Activated T-helper 2 cell treated with anti-CD3 and anti-CD28 coated beads, Interferon-gamma antibody, Interleukin-2, Interleukin-4, amounts not matched to agents 10 μg/mL and 5 μg/mL and 100 μg/mL, durations not matched to agents 14 hours and 24 hours and 36 hours (primary cell): ENCODE measurements around the gene C14orf180. TPM values are rescaled to one million over a fixed set of nuclear protein-coding genes. Genes with fewer than 3 reads are reported as not detected.

ENCODE experiments used
- DNase-seq: peaks from one replicate; pipeline ENCODE4 v3.0.0; 2021; ENCODE audit warnings: low spot score
- H3K27ac Mint-ChIP-seq: one replicate; pipeline ENCODE4 v1.8.0; 2021; ENCODE audit warnings: mixed read lengths
- H3K27me3 Mint-ChIP-seq: one replicate; pipeline ENCODE4 v1.8.0; 2021; ENCODE audit warnings: low read depth, mixed read lengths
- H3K36me3 Mint-ChIP-seq: one replicate; pipeline ENCODE4 v1.8.0; 2021; ENCODE audit warnings: low read depth, mixed read lengths
- H3K4me1 Mint-ChIP-seq: one replicate; pipeline ENCODE4 v1.8.0; 2021; ENCODE audit warnings: low read depth, mixed read lengths
- H3K4me3 Mint-ChIP-seq: one replicate; pipeline ENCODE4 v1.8.0; 2021; ENCODE audit warnings: low read depth, mild to moderate bottlenecking, moderate library complexity, mixed read lengths
- H3K9me3 Mint-ChIP-seq: one replicate; pipeline ENCODE4 v1.8.0; 2021; ENCODE audit warnings: mixed read lengths
- intact Hi-C: fragments of 100-400 bp; cut with micrococcal nuclease; formaldehyde crosslinking; loops from one replicate; pipeline ENCODE4 v1.15.1; 2023
- total RNA-seq: library from RNA; stranded (reverse); gene quantifications from 2 replicates; pipeline ENCODE4 v1.2.3, GENCODE V29; 2022

The C14orf180 gene
- total RNA-seq, 1 donor from 2014 or later = not detected

- Mint-ChIP-seq H3K4me1 (no peaks in the 10 kb centered on the region), H3K27me3 (no peaks in the 10 kb centered on the region), H3K9me3 (no peaks in the 10 kb centered on the region), H3K36me3 (no peaks in the 10 kb centered on the region), H3K4me3 (no peak overlapping the region), H3K27ac (no peak overlapping the region)
- intact Hi-C loops = no loop called here
- no peak for DNase-seq
Observed at GRCh38 chr14:104553166-104554087, 26.1 kb upstream of the C14orf180 start.

GRCh38 chr14:104554088-104554607, 25.4 kb upstream of the C14orf180 start:
- H3K4me3 Mint-ChIP-seq = no peak overlapping the region
- H3K36me3 Mint-ChIP-seq = no peaks in the 10 kb centered on the region
- no peak overlapping the region for H3K27ac Mint-ChIP-seq
- no peak for DNase-seq
- H3K4me1 Mint-ChIP-seq = no peaks in the 10 kb centered on the region
- no peaks in the 10 kb centered on the region for H3K9me3 Mint-ChIP-seq
- H3K27me3 Mint-ChIP-seq = no peaks in the 10 kb centered on the region
- intact Hi-C loops = no loop called here

- Mint-ChIP-seq H3K36me3 (no peaks in the 10 kb centered on the region), H3K27ac (no peak overlapping the region), H3K4me1 (no peaks in the 10 kb centered on the region), H3K27me3 (no peaks in the 10 kb centered on the region), H3K9me3 (no peaks in the 10 kb centered on the region), H3K4me3 (no peak overlapping the region)
- no peak for DNase-seq
- intact Hi-C loops = no loop called here
Observed at GRCh38 chr14:104554608-104555429, 24.7 kb upstream of the C14orf180 start.

- Mint-ChIP-seq H3K9me3 (no peaks in the 10 kb centered on the region), H3K27ac (no peak overlapping the region), H3K4me1 (no peaks in the 10 kb centered on the region), H3K36me3 (no peaks in the 10 kb centered on the region), H3K27me3 (no peaks in the 10 kb centered on the region), H3K4me3 (no peak overlapping the region)
- DNase-seq = no peak
- intact Hi-C loops = no loop called here
Observed at GRCh38 chr14:104555430-104556255, 23.9 kb upstream of the C14orf180 start.

- H3K4me1 Mint-ChIP-seq = no peaks in the 10 kb centered on the region
- H3K27ac Mint-ChIP-seq = no peak overlapping the region
- H3K27me3 Mint-ChIP-seq = no peaks in the 10 kb centered on the region
- no peak overlapping the region for H3K4me3 Mint-ChIP-seq
- intact Hi-C loops = no loop called here
- no peaks in the 10 kb centered on the region for H3K36me3 Mint-ChIP-seq
- DNase-seq = no peak
- H3K9me3 Mint-ChIP-seq = no peaks in the 10 kb centered on the region
Observed at GRCh38 chr14:104556256-104557021, 23.1 kb upstream of the C14orf180 start.

GRCh38 chr14:104557086-104557485, 22.5 kb upstream of the C14orf180 start:
- Mint-ChIP-seq H3K9me3 (no peaks in the 10 kb centered on the region), H3K36me3 (no peaks in the 10 kb centered on the region), H3K27me3 (no peaks in the 10 kb centered on the region), H3K27ac (no peak overlapping the region), H3K4me3 (no peak overlapping the region), H3K4me1 (no peaks in the 10 kb centered on the region)
- no peak for DNase-seq
- intact Hi-C loops = no loop called here

GRCh38 chr14:104557766-104558165, 21.8 kb upstream of the C14orf180 start:
- intact Hi-C loops = no loop called here
- H3K4me3 Mint-ChIP-seq = no peak overlapping the region
- H3K27me3 Mint-ChIP-seq = no peaks in the 10 kb centered on the region
- no peaks in the 10 kb centered on the region for H3K9me3 Mint-ChIP-seq
- H3K36me3 Mint-ChIP-seq = no peaks in the 10 kb centered on the region
- no peak overlapping the region for H3K27ac Mint-ChIP-seq
- H3K4me1 Mint-ChIP-seq = no peaks in the 10 kb centered on the region
- no peak for DNase-seq

GRCh38 chr14:104558231-104559027, 21.1 kb upstream of the C14orf180 start:
- intact Hi-C loops = no loop called here
- no peaks in the 10 kb centered on the region for H3K36me3 Mint-ChIP-seq
- H3K4me1 Mint-ChIP-seq = no peaks in the 10 kb centered on the region
- no peak overlapping the region for H3K4me3 Mint-ChIP-seq
- H3K27ac Mint-ChIP-seq = no peak overlapping the region
- no peaks in the 10 kb centered on the region for H3K27me3 Mint-ChIP-seq
- DNase-seq = no peak
- H3K9me3 Mint-ChIP-seq = no peaks in the 10 kb centered on the region

- intact Hi-C loops = no loop called here
- no peak for DNase-seq
- Mint-ChIP-seq H3K4me3 (no peak overlapping the region), H3K36me3 (no peaks in the 10 kb centered on the region), H3K9me3 (no peaks in the 10 kb centered on the region), H3K4me1 (no peaks in the 10 kb centered on the region), H3K27me3 (no peaks in the 10 kb centered on the region), H3K27ac (no peak overlapping the region)
Observed at GRCh38 chr14:104559028-104559803, 20.3 kb upstream of the C14orf180 start.

GRCh38 chr14:104559804-104560585, 19.6 kb upstream of the C14orf180 start:
- Mint-ChIP-seq H3K9me3 (no peaks in the 10 kb centered on the region), H3K27me3 (no peaks in the 10 kb centered on the region), H3K36me3 (no peaks in the 10 kb centered on the region), H3K4me3 (no peak overlapping the region), H3K27ac (no peak overlapping the region), H3K4me1 (no peaks in the 10 kb centered on the region)
- intact Hi-C loops = loop anchor here (5.0 kb wide), 1 partner anchor 423 kb away; the partner anchor contains the start of gene KIF26A
- no peak for DNase-seq
